UCSD-AML1 (cell line): ENCODE data around the gene NDUFS7.
A peak's percentile ranks its signal among the peaks of the same experiment; 100 is the strongest.

Source experiments
- DNase-seq: peaks from one replicate; lab custom pipeline; 2025; ENCODE audit not compliant: unreplicated experiment; lab: John Stamatoyannopoulos, UW

NDUFS7 gene

GRCh38 chr19:1384478-1385110 lies 887 bp downstream of the NDUFS7 start:
- no peak for DNase-seq

GRCh38 chr19:1385816-1386215 lies 2.1 kb downstream of the NDUFS7 start:
- no peak for DNase-seq

- DNase-seq: no peak
Measured at GRCh38 chr19:1386945-1387683, 3.4 kb downstream of the NDUFS7 start.

- no peak for DNase-seq
Measured at GRCh38 chr19:1387684-1388636, 4.3 kb downstream of the NDUFS7 start.

- no peak for DNase-seq
Measured at GRCh38 chr19:1388637-1389026, 4.9 kb downstream of the NDUFS7 start.

- DNase-seq: no peak
Measured at GRCh38 chr19:1389033-1389940, 5.6 kb downstream of the NDUFS7 start.

GRCh38 chr19:1390890-1391423 lies 7.2 kb downstream of the NDUFS7 start:
- DNase-seq: no peak

- no peak for DNase-seq
Measured at GRCh38 chr19:1392407-1392806, 8.7 kb downstream of the NDUFS7 start.

GRCh38 chr19:1392939-1393530 lies 9.3 kb downstream of the NDUFS7 start:
- no peak for DNase-seq

- no peak for DNase-seq
Measured at GRCh38 chr19:1393841-1394240, 10.1 kb downstream of the NDUFS7 start.

GRCh38 chr19:1394252-1395193 lies 10.8 kb downstream of the NDUFS7 start:
- no peak for DNase-seq

GRCh38 chr19:1395194-1396018 lies 11.7 kb downstream of the NDUFS7 start:
- DNase-seq: no peak

GRCh38 chr19:1396019-1396767 lies 12.5 kb downstream of the NDUFS7 start:
- peak; percentile 56 for DNase-seq

- DNase-seq: no peak
Measured at GRCh38 chr19:1396768-1397679, 13.3 kb downstream of the NDUFS7 start.

- DNase-seq: no peak
Measured at GRCh38 chr19:1397838-1398237, 14.1 kb downstream of the NDUFS7 start.

GRCh38 chr19:1399079-1399478 lies 15.4 kb downstream of the NDUFS7 start:
- DNase-seq: no peak
